ENCODE measurements around the gene MAP2K5.

DNA sequence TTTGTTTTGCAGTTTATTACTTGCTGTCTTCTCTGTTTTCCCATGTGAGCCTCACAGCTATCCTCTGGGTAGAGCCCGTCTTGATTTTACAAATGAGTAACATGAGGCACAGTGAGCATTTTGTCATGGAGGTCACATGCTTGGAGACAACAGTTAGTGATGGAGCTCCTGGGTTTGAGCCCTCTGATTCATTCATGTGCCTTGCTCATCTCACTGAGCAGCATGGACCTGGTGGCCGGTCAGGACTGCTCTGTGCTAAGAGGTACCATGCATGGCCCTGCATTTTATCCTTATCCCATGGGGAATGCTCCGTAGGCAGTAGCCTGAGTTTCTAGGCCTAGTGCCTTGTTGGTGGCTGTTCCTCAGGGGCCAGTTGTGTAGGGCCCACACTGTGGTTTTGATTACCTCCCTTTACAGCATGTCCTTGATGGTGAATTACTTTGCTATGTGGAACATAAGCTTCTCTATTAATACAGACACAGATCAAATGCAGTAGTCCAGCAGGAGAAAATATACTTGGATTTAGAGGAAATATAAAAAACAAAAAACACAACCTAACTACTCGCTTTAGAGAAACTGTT, 35.6 kb downstream of the MAP2K5 start:
- no peak for TF ChIP-seq CTCF (IDR thresholded peaks at IDR 0.05)
- TF ChIP-seq POLR2A (IDR thresholded peaks at IDR 0.05) = no peak
- no peak for TF ChIP-seq EP300 (IDR thresholded peaks at IDR 0.05)

All from tibial nerve (tissue), 4 donors.